GM13976 (cell line): ENCODE measurements around the gene ZG16B.

Experiments used
- DNase-seq: peaks from one replicate; pipeline ENCODE4 v3.0.0; 2012; ENCODE audit warnings: low spot score
- in situ Hi-C: fragments of 300-500 bp; cut with MboI; formaldehyde crosslinking; loops from one replicate; pipeline ENCODE4 v1.12.0; 2022; ENCODE audit warnings: low sequenced_read_pairs, mixed read lengths, inconsistent platforms; ENCODE audit not compliant: unreplicated experiment
- TF ChIP-seq, protein P1 (sequence below): IDR thresholded peaks from 2 replicates; pipeline ENCODE4 v1.5.1; 2012; ENCODE audit warnings: borderline replicate concordance, mild to moderate bottlenecking; ENCODE audit not compliant: insufficient read depth; ENCODE audit errors: extremely low read depth, missing control alignments, control extremely low read depth

Gene ZG16B

GRCh38 chr16:2814551-2815298 is 15.4 kb upstream of the ZG16B start:
- in situ Hi-C loops = no loop called here
- DNase-seq = no peak
- TF ChIP-seq, protein P1, sequence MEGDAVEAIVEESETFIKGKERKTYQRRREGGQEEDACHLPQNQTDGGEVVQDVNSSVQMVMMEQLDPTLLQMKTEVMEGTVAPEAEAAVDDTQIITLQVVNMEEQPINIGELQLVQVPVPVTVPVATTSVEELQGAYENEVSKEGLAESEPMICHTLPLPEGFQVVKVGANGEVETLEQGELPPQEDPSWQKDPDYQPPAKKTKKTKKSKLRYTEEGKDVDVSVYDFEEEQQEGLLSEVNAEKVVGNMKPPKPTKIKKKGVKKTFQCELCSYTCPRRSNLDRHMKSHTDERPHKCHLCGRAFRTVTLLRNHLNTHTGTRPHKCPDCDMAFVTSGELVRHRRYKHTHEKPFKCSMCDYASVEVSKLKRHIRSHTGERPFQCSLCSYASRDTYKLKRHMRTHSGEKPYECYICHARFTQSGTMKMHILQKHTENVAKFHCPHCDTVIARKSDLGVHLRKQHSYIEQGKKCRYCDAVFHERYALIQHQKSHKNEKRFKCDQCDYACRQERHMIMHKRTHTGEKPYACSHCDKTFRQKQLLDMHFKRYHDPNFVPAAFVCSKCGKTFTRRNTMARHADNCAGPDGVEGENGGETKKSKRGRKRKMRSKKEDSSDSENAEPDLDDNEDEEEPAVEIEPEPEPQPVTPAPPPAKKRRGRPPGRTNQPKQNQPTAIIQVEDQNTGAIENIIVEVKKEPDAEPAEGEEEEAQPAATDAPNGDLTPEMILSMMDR = no peak

DNA sequence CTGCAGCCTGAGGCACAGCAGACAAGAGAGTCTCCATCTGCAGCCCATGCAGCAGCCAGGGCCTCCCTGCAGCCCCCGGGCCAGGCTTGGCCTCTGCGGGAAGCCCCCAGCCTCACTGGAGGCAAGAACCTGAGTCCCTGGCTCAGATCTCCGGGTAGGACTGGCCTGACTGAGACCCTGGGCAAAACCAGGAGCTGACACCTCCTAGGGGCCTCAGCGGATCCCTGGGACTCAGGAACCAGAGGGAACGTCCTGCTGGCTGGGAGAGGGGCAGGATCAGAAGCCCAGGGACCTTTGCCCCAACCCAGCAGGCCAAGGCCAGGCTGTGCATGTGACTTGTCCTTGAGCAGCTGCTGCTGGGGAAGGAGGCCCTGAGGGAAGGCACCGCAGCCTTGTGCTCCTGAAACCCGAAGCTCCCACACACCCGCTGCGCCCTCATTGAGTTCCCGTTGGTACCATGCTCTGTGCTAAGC is 14.8 kb upstream of the ZG16B start:
- TF ChIP-seq, protein P1 = no peak
- in situ Hi-C loops = no loop called here
- DNase-seq = no peak

- TF ChIP-seq, protein P1 = no peak
- no peak for DNase-seq
- in situ Hi-C loops = no loop called here
Observed at GRCh38 chr16:2816751-2817339, 13.3 kb upstream of the ZG16B start, which contains the start of gene PRSS21. Gene PRSS21 (plus strand): TSS chr16:2817237. CDS start chr16:2817269, 32 bp downstream.

DNA sequence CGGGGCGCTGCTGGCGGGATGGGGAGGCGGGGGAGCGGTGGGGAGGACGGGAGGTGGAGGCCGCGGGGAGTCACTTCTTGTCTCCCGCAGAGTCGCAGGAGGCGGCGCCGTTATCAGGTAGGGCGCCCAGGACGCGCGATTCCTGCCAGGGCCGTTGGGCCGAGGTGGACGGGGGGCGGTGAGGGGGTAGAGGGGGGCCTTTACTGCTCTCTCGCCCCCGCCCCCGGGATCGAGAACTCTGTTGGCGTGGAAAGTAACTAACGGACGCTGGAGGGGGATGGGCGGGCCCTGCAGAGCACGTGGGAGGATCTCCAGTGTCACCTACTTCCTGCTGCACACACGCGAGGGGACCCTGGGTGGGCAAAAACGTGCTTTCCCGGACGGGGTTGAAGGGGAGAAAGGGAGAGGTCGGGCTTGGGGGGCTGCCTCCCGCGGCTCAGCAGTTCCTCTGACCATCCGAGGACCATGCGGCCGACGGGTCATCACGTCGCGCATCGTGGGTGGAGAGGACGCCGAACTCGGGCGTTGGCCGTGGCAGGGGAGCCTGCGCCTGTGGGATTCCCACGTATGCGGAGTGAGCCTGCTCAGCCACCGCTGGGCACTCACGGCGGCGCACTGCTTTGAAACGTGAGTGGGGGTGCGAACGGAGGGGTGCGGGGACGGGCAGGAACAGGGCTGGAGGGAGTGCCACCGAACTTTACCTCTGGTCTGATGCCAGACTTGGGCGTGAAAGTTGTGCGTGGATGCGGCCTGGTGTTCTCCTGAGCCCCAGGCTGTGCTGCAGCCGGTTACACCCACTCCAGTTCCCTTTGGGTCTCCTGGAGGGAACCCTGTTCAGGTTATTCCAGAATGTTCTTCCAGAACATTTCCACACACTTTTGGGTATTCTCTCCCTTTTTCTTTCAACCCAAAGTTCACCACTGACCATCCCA is 12.5 kb upstream of the ZG16B start:
- TF ChIP-seq, protein P1 = no peak
- in situ Hi-C loops = no loop called here
- DNase-seq = no peak

DNA sequence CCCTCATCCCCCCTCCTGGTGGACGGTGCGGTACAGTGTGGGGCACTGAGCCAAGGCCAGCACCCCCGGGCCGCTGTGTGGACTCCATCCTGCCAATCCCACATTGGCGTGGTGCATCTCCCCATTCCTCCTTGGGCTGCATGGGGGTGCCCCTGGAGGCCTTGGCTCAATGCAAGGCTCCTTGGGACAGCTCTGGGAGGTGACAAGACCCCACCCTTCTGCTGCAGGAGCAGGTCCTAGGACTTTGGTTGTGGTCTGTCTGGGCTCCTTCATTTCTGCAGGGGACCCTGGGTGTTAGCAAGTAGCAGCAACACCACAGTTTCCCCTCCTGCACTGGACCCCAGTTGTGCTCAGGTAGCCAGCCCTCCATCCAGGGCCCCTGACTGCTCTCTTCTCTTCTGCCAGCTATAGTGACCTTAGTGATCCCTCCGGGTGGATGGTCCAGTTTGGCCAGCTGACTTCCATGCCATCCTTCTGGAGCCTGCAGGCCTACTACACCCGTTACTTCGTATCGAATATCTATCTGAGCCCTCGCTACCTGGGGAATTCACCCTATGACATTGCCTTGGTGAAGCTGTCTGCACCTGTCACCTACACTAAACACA is 11.7 kb upstream of the ZG16B start:
- TF ChIP-seq, protein P1 = no peak
- no peak for DNase-seq
- in situ Hi-C loops = no loop called here

GRCh38 chr16:2819179-2819938 is 10.7 kb upstream of the ZG16B start:
- no peak for DNase-seq
- in situ Hi-C loops = no loop called here
- TF ChIP-seq, protein P1 = no peak
